ENCODE data around the gene NGDN. TPM values are rescaled to one million over a fixed set of nuclear protein-coding genes. Genes with fewer than 3 reads are reported as not detected.
"Not testable (repeated sequence)": the region's sequence is repeated elsewhere in the genome, so short reads cannot be mapped to it uniquely, and the experiment has no call there.

Gene NGDN
- polyA plus RNA-seq, 1 experiment = 49.8 TPM

GRCh38 chr14:23450379-23450778, 19.1 kb upstream of the NGDN start:
- no peaks in the 10 kb centered on the region for H3K9me3 ChIP-seq (ENCODE audit: control insufficient read depth, insufficient read depth, low read length)
- no peak for DNase-seq (ENCODE audit: low read depth, low spot score)
- CTCF ChIA-PET = interaction anchor here (1.0 kb wide), 2 partner anchors 18 to 181 kb away, joined by 3 read pairs; no protein-coding TSS in a partner anchor
- H3K4me3 ChIP-seq (ENCODE audit: low read depth, low read length) = no peak overlapping the region
- POLR2A ChIA-PET = no interaction called here
- TF ChIP-seq CTCF (IDR thresholded peaks at IDR 0.05; ENCODE audit: low read depth, low read length) = no peak
- H3K27ac ChIP-seq (ENCODE audit: low read depth, low read length) = no peak overlapping the region
- peaks cover 15% of the 10 kb centered on the region for H3K27me3 ChIP-seq (ENCODE audit: control insufficient read depth, insufficient read depth, low read length)

- POLR2A ChIA-PET = interaction anchor here (0.6 kb wide), 1 partner anchor 29 kb away, joined by 6 read pairs; no protein-coding TSS in a partner anchor
- H3K27ac ChIP-seq (ENCODE audit: low read depth, low read length) = no peak overlapping the region
- no peak for TF ChIP-seq CTCF (IDR thresholded peaks at IDR 0.05; ENCODE audit: low read depth, low read length)
- H3K9me3 ChIP-seq (ENCODE audit: control insufficient read depth, insufficient read depth, low read length) = no peaks in the 10 kb centered on the region
- peaks cover 15% of the 10 kb centered on the region for H3K27me3 ChIP-seq (ENCODE audit: control insufficient read depth, insufficient read depth, low read length)
- no peak overlapping the region for H3K4me3 ChIP-seq (ENCODE audit: low read depth, low read length)
- DNase-seq (ENCODE audit: low read depth, low spot score) = no peak
- CTCF ChIA-PET = no interaction called here
These were observed 17.3 kb upstream of the NGDN start for GRCh38 chr14:23452237-23452636.

GRCh38 chr14:23454445-23454856, 15.1 kb upstream of the NGDN start:
- no peak overlapping the region for H3K27ac ChIP-seq (ENCODE audit: low read depth, low read length)
- CTCF ChIA-PET = interaction anchor here (0.6 kb wide), 1 partner anchor 12 kb away, joined by 4 read pairs; no protein-coding TSS in a partner anchor
- no peak for DNase-seq (ENCODE audit: low read depth, low spot score)

GRCh38 chr14:23456883-23457586, 12.5 kb upstream of the NGDN start:
- H3K4me3 ChIP-seq (ENCODE audit: low read depth, low read length); H3K9me3 ChIP-seq (ENCODE audit: control insufficient read depth, insufficient read depth, low read length); DNase-seq (ENCODE audit: low read depth, low spot score); H3K27ac ChIP-seq (ENCODE audit: low read depth, low read length); H3K27me3 ChIP-seq (ENCODE audit: control insufficient read depth, insufficient read depth, low read length); POLR2A ChIA-PET: not testable (repeated sequence)
- TF ChIP-seq CTCF (IDR thresholded peaks at IDR 0.05; ENCODE audit: low read depth, low read length) = peak; percentile 24; the same call in 1 of the 2 replicates
- CTCF ChIA-PET = interaction anchor here (0.6 kb wide), 1 partner anchor 128 kb away, joined by 4 read pairs; no protein-coding TSS in a partner anchor

More at GRCh38 chr14:23454445-23454856, 15.1 kb upstream of the NGDN start:
- Histone ChIP-seq H3K27me3 (ENCODE audit: control insufficient read depth, insufficient read depth, low read length) (peaks cover 10% of the 10 kb centered on the region), H3K9me3 (ENCODE audit: control insufficient read depth, insufficient read depth, low read length) (no peaks in the 10 kb centered on the region), H3K4me3 (ENCODE audit: low read depth, low read length) (no peak overlapping the region)
- no peak for TF ChIP-seq CTCF (IDR thresholded peaks at IDR 0.05; ENCODE audit: low read depth, low read length)
- POLR2A ChIA-PET = no interaction called here

Data from AG04450 (cell line).